ENCODE results near the gene RFK. TPM values are rescaled to one million over a fixed set of nuclear protein-coding genes. Genes with fewer than 3 reads are reported as not detected.

The RFK gene
- 12.0 TPM in 2 replicates for total RNA-seq (2021)
- long read RNA-seq, transcript RFK-201 (4 exons, 2,684 nt), result major isoform, 88 of 91 reads
- long read RNA-seq, partial matches to known transcripts, result 0 of 91 reads
- long read RNA-seq, other reads (novel, unspliced or antisense), result 2 of 91 reads

DNA sequence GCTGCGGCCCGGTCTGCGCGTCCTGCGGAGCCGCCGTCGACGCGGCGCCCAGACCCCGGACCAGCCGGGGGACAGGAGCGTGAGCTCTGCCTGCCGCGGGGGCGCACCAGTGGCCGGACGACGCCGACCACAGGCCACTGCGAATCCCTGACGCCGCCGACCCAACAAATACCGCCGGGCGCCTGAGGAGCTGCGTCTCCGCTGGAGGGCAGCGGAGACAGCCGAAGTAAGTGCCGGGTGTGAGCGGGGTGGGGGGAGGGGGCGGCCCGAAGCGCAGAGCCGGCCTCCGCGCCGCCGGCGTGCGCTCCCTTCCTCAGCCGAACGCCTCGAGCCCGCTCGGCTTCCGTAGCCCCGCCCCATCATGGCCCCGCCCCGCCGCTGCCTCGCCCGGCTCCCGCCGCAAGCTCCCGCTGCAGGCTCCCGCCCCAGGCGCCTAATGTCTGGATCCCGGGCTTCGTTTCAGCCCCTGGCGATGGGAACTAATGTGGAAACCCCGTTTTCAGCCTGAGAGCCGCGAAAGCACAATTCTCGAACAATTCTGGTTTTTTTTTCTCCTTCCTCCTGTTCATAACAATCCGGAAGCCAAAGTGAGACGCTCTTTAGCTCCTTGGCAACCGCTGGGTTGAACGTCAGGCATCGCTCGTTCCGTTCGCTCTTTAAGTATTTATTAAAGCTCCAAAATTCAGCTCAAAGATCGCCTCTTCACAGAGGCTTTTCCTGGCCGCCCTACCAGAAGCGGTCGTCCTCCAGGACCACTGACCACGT, at the start of gene RFK:
Gene RFK, minus strand, starts transcription at position 232 of the 765 bp plus-strand sequence. CDS start 255 bp downstream, outside the sequence.
- WGBS (ENCODE audit: extremely low coverage, insufficient read length, low lambda C conversion rate), result no CpG with 5 or more reads among the region's 81 CpGs
- Histone ChIP-seq H4K91ac (ENCODE audit: insufficient read length, low read depth, low read length) (no peak within 1 kb of the TSS), H2BK12ac (ENCODE audit: insufficient read length, low read depth, low read length) (no peak within 1 kb of the TSS), H3K18ac (ENCODE audit: insufficient read length, low read depth, low read length) (peak within 1 kb of the TSS; percentile 46), H3K27me3 (ENCODE audit: insufficient read depth, low read length) (no peaks in the 10 kb centered on the region), H3K56ac (ENCODE audit: insufficient read length, low read depth, low read length) (no peak within 1 kb of the TSS), H3K9ac (ENCODE audit: extremely low read depth, insufficient read length, low read length) (peak within 1 kb of the TSS; percentile 76), H3K4ac (ENCODE audit: low read depth, low read length) (no peak within 1 kb of the TSS), H3K23me2 (ENCODE audit: insufficient read length, low read depth, low read length, poor library complexity, severe bottlenecking) (no peaks in the 10 kb centered on the region), H3K23ac (ENCODE audit: insufficient read length, low read depth, low read length) (no peak within 1 kb of the TSS), H3K27ac (ENCODE audit: insufficient read length, low read depth, low read length) (no peak within 1 kb of the TSS), H3K14ac (ENCODE audit: insufficient read depth, low read length) (peak within 1 kb of the TSS; percentile 61), H3T11ph (ENCODE audit: low read length) (no peak within 1 kb of the TSS), H3K79me1 (ENCODE audit: insufficient read depth, low read depth, low read length, poor library complexity, severe bottlenecking) (no peaks in the 10 kb centered on the region), H2AK5ac (ENCODE audit: insufficient read length, low read length) (no peak within 1 kb of the TSS), H3K79me2 (ENCODE audit: insufficient read depth, low read length) (no peaks in the 10 kb centered on the region), H4K8ac (replicated peaks; ENCODE audit: insufficient read length, low read depth, low read length) (no peak within 1 kb of the TSS), H2BK20ac (ENCODE audit: low read depth, low read length, poor library complexity, severe bottlenecking) (no peak within 1 kb of the TSS), H2BK15ac (ENCODE audit: low read depth, low read length) (no peak within 1 kb of the TSS), H4K20me1 (ENCODE audit: control insufficient read depth, insufficient read depth, insufficient read length) (no peaks in the 10 kb centered on the region), H4K5ac (ENCODE audit: insufficient read length, low read depth, low read length) (no peak within 1 kb of the TSS), H3K9me3 (ENCODE audit: control insufficient read depth, low read depth, low read length) (no peaks in the 10 kb centered on the region), H3K4me1 (ENCODE audit: insufficient read depth, low read length) (no peaks in the 10 kb centered on the region), H2BK5ac (ENCODE audit: insufficient read length, low read length) (no peak within 1 kb of the TSS), H3K4me2 (ENCODE audit: insufficient read depth, insufficient read length, low read length) (peak within 1 kb of the TSS; percentile 73), H2AFZ (ENCODE audit: low read length) (peak within 1 kb of the TSS; percentile 32), H2BK120ac (ENCODE audit: low read depth, low read length, poor library complexity, severe bottlenecking) (no peak within 1 kb of the TSS)
- Mint-ChIP-seq H3K4me3 (peak within 1 kb of the TSS; percentile 79 to 86), H3K36me3 (ENCODE audit: insufficient read depth in 1 of 3, low read depth in 3 of 3) (peaks cover 7 to 20% (median 19%) of the 10 kb centered on the region in 3 experiments), H3K9me3 (no peaks in the 10 kb centered on the region; a peak in 2 of 5 replicates), H3K4me1 (peaks cover 3 to 7% of the 10 kb centered on the region in 2 experiments; a peak in 3 of 4 replicates), H3K27ac (peak within 1 kb of the TSS; percentile 5 to 98 (median 95)), H3K27me3 (ENCODE audit: low read depth) (peaks cover 1% of the 10 kb centered on the region; the same call in 1 of the 2 replicates)
- TF ChIP-seq, protein P1, sequence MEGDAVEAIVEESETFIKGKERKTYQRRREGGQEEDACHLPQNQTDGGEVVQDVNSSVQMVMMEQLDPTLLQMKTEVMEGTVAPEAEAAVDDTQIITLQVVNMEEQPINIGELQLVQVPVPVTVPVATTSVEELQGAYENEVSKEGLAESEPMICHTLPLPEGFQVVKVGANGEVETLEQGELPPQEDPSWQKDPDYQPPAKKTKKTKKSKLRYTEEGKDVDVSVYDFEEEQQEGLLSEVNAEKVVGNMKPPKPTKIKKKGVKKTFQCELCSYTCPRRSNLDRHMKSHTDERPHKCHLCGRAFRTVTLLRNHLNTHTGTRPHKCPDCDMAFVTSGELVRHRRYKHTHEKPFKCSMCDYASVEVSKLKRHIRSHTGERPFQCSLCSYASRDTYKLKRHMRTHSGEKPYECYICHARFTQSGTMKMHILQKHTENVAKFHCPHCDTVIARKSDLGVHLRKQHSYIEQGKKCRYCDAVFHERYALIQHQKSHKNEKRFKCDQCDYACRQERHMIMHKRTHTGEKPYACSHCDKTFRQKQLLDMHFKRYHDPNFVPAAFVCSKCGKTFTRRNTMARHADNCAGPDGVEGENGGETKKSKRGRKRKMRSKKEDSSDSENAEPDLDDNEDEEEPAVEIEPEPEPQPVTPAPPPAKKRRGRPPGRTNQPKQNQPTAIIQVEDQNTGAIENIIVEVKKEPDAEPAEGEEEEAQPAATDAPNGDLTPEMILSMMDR (conservative IDR thresholded peaks at IDR 0.05), result peak; percentile 50
- DNase-seq, result peak; percentile 95
